GM13977 (cell line): ENCODE results near the gene L2HGDH.

Experiments
- DNase-seq: peaks from one replicate; pipeline ENCODE4 v3.0.0; 2012; ENCODE audit warnings: low spot score
- CTCF ChIP-seq: IDR thresholded peaks from 2 replicates; pipeline ENCODE4 v1.5.1; 2012; ENCODE audit warnings: mild to moderate bottlenecking, control low read depth; ENCODE audit not compliant: insufficient read depth; ENCODE audit errors: extremely low read depth, missing control alignments
- in situ Hi-C: fragments of 300-500 bp; cut with MboI; formaldehyde crosslinking; loops from one replicate; pipeline ENCODE4 v1.12.0; 2022; ENCODE audit warnings: low sequenced_read_pairs, low pct_unique_long_range_greater_than_20kb, mixed read lengths, inconsistent platforms; ENCODE audit not compliant: unreplicated experiment

The L2HGDH gene

GRCh38 chr14:50212726-50213125 is 99.3 kb downstream of the L2HGDH start:
- DNase-seq, result no peak

GRCh38 chr14:50210074-50210473 is 102.0 kb downstream of the L2HGDH start:
- no peak for DNase-seq
- in situ Hi-C loops, result no loop called here
- no peak for TF ChIP-seq CTCF

More at GRCh38 chr14:50212726-50213125, 99.3 kb downstream of the L2HGDH start:
- no peak for TF ChIP-seq CTCF
- in situ Hi-C loops, result no loop called here

- DNase-seq, result no peak
- in situ Hi-C loops, result no loop called here
- no peak for TF ChIP-seq CTCF
Measured at GRCh38 chr14:50198499-50198898, 113.5 kb downstream of the L2HGDH start.

DNA sequence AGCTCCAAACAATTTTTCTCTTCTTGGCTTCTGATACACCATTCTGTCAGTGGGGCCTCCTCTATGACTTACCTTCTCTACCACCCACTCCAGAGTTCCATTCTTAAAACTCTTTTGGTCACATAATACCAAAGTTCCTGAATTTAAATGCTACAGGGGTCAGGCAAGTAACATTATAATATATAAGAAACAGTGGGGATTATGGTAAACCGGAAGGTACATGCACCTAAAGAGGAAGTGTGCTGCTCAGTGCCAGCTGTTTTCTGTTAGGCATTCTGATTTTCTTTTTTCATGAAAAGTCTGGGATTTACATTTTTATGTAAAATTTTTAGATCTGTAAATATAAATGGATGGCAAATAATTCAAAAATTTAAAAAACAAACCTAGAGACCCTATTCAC is 120.5 kb downstream of the L2HGDH start:
- TF ChIP-seq CTCF, result no peak
- in situ Hi-C loops, result no loop called here
- no peak for DNase-seq
